ENCODE measurements around the gene GPR146. TPM values are rescaled to one million over a fixed set of nuclear protein-coding genes. Genes with fewer than 3 reads are reported as not detected.
A peak's percentile ranks its signal among the peaks of the same experiment; 100 is the strongest.

The GPR146 gene
- total RNA-seq, 3 donors from 2014 or later, result 24.1 to 56.8 (median 43.6) TPM

DNA sequence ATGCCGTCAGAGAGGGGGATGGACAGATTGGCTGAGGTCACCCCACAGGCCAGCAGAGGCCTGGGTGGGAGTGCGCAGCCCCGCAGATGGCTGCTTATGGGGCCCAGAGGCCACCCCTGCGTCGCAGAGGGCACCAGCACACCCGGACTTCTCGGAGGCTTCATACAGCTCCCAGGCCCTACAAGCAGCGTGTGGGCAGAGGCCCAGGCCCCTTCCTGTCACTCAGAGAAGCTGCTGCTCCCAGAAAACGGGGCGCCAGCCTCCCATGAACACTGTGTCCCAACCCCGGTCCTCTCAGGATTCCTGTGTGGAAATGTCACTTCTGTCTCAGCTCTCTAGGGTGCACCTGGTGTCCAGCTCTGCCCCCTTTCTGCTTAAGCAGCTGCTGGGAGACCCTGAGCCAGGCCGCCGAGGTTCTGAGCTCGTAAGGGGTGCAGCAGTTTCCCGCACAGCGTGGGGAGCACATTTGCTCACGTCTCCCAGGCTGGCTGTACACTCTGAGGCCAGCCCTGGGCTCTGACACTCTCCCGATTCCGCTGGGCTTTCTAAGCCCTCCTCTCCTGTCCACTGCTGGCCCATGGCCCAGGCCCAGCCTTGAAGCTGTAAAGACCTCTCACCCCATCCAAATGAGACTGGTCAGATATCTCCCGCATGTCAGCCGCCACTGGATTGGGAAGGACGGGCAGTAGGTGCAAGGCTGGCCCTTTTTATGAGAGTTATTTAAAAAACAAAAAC is 6.8 kb downstream of the GPR146 start:
- H3K36me3 ChIP-seq, result no peaks in the 10 kb centered on the region

DNA sequence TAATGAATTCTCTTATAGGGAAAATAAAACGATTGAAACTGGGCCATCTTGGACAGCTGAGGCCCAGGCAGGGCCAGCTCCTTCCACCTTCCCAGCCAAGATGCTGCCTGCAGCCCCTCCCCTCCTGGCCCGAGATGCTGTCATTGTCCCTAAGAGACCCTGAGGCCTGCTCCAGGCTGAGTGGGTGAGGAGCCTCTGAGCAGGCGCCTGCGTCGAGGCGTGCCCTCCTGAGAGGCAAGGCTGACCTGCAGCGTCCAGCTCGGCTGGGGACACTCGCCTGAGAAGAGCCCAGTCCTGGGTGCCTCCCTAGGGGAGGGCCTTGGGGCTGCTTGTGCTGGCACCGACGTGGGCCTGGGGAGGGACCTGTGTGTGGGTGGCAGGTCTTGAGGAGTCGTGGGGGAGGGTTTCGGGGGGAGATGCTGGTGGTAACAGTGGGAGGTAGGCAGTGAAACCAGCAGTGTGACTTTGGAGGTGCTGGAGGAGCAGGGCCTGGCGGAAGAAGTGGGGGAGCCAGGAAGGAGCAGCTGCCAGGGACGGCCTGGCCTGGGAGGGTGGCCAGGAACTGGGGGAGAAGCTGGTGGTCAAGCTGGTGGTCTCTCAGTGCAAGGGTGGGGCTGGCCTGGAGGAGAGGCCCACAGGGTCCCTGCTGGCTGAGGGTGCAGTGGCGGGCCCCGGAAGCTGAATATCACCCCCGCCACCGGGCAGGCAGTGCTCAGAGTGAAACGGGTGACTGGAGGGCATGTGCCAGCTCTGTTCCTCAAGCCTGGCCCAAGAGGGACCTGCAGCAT is 7.9 kb downstream of the GPR146 start:
- no peaks in the 10 kb centered on the region for H3K9me3 ChIP-seq
- H3K4me1 ChIP-seq, result peaks cover 14 to 19% of the 10 kb centered on the region in 2 donors
- H3K27me3 ChIP-seq, result no peaks in the 10 kb centered on the region
- no peaks in the 10 kb centered on the region for H3K36me3 ChIP-seq
- H3K27ac ChIP-seq, result peak overlapping the region; percentile 72 to 90
- intact Hi-C loops (cut with DNase I; ENCODE audit: low total_unique reads), result no loop called here
- TF ChIP-seq POLR2AphosphoS5 (IDR thresholded peaks at IDR 0.05), result no peak
- TF ChIP-seq, protein P1, sequence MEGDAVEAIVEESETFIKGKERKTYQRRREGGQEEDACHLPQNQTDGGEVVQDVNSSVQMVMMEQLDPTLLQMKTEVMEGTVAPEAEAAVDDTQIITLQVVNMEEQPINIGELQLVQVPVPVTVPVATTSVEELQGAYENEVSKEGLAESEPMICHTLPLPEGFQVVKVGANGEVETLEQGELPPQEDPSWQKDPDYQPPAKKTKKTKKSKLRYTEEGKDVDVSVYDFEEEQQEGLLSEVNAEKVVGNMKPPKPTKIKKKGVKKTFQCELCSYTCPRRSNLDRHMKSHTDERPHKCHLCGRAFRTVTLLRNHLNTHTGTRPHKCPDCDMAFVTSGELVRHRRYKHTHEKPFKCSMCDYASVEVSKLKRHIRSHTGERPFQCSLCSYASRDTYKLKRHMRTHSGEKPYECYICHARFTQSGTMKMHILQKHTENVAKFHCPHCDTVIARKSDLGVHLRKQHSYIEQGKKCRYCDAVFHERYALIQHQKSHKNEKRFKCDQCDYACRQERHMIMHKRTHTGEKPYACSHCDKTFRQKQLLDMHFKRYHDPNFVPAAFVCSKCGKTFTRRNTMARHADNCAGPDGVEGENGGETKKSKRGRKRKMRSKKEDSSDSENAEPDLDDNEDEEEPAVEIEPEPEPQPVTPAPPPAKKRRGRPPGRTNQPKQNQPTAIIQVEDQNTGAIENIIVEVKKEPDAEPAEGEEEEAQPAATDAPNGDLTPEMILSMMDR (IDR thresholded peaks at IDR 0.05), result no peak
- no peak for DNase-seq (ENCODE audit: low spot score in 2 of 2)
- H3K4me3 ChIP-seq, result peak overlapping the region in 1 of 3 donors; percentile 15

More for the DNA sequence above, 6.8 kb downstream of the GPR146 start:
- no peak overlapping the region for H3K4me3 ChIP-seq
- no peak for DNase-seq (ENCODE audit: low spot score in 2 of 2)
- peak overlapping the region; percentile 72 to 90 for H3K27ac ChIP-seq
- H3K27me3 ChIP-seq, result no peaks in the 10 kb centered on the region
- peaks cover 14 to 19% of the 10 kb centered on the region in 2 donors for H3K4me1 ChIP-seq
- intact Hi-C loops (cut with DNase I; ENCODE audit: low total_unique reads), result no loop called here
- H3K9me3 ChIP-seq, result no peaks in the 10 kb centered on the region
- no peak for TF ChIP-seq POLR2A (IDR thresholded peaks at IDR 0.05)
- TF ChIP-seq, protein P1 (IDR thresholded peaks at IDR 0.05), result no peak
- no peak for TF ChIP-seq POLR2AphosphoS5 (IDR thresholded peaks at IDR 0.05)

DNA sequence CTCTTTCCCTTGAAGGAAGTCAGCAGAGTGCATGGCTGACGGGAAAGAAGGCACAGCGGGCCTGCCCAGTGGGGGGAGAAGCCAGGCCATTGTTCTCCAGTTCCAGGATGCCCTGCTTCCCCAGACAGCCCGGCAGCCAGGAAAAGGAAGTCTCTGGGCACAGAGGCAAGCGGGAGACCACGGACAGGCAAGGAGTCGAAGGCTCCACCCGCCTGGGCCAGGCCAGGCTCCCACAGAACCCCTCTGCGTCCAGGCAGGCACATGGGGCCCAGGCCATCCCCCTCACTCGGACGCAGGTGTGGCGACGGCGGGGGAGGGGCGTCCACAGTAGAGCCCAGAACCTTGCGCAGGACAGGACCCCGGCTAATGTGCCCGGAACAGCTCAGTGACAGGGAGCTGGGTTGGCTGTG is 8.7 kb downstream of the GPR146 start:
- Histone ChIP-seq H3K9me3 (no peaks in the 10 kb centered on the region), H3K27me3 (no peaks in the 10 kb centered on the region), H3K4me1 (peaks cover 14 to 19% of the 10 kb centered on the region in 2 donors), H3K36me3 (no peaks in the 10 kb centered on the region), H3K27ac (peak overlapping the region; percentile 72 to 90), H3K4me3 (no peak overlapping the region)
- no peak for DNase-seq (ENCODE audit: low spot score in 2 of 2)
- TF ChIP-seq POLR2AphosphoS5 (IDR thresholded peaks at IDR 0.05) (peak in 2 of 3 donors; percentile 42 to 69), POLR2A (IDR thresholded peaks at IDR 0.05) (no peak)
- intact Hi-C loops (cut with DNase I; ENCODE audit: low total_unique reads), result no loop called here

DNA sequence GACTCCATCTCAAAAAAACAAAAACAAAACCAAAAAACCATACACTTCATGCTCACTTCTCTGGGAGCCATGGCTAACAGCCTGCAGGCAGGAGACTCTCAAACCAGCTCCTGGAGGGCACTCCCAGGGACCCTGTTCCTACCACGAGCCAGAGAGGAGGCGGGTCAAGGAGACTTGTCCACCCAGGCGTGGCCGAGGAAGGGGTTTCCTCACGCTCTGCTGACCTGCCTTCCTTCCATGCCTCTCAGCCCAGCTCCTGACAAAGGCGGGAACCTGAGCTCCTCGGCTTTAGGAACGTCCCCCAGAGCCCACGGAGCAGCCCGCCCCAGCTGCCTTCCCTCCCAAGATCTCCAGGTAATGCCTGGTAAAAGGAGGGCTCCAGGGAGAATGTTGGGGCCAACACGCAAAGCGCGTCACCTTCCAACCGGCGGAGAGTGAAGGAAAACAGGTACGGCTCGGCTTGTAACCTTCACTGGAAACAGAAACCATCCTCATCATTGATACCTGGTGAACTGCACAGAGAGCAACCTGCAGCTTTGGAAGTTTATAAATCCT is 9.5 kb downstream of the GPR146 start:
- peak overlapping the region; percentile 72 to 90 for H3K27ac ChIP-seq
- DNase-seq (ENCODE audit: low spot score in 2 of 2), result no peak
- no peaks in the 10 kb centered on the region for H3K27me3 ChIP-seq
- H3K36me3 ChIP-seq, result no peaks in the 10 kb centered on the region
- peaks cover 14 to 19% of the 10 kb centered on the region in 2 donors for H3K4me1 ChIP-seq
- TF ChIP-seq, protein P1 (IDR thresholded peaks at IDR 0.05), result no peak
- TF ChIP-seq POLR2AphosphoS5 (IDR thresholded peaks at IDR 0.05), result no peak
- intact Hi-C loops (cut with DNase I; ENCODE audit: low total_unique reads), result no loop called here
- H3K4me3 ChIP-seq, result no peak overlapping the region
- H3K9me3 ChIP-seq, result no peaks in the 10 kb centered on the region

DNA sequence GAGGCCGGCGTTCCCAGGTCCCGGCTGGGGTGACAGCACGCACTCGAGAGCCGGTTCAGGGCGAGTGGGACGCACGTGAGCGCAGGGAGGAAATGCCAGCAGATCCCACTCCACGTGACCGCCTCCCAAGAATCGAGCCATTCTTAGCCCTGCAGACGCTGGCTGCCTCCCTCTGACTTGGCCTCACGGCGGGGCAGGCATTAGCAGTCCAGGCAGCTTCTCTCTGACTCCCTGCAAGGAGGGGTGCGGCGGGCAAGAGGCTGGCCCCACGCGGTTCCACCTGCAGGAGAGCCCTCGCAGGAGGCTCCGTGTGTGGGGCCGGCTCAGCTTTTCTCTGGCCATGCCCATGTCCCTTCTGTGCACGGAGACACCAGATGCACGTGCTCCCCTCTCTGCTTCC is 10.1 kb downstream of the GPR146 start:
- no peak overlapping the region for H3K4me3 ChIP-seq
- no peaks in the 10 kb centered on the region for H3K9me3 ChIP-seq
- DNase-seq (ENCODE audit: low spot score in 2 of 2), result no peak
- intact Hi-C loops (cut with DNase I; ENCODE audit: low total_unique reads), result no loop called here
- no peaks in the 10 kb centered on the region for H3K27me3 ChIP-seq
- peaks cover 14 to 19% of the 10 kb centered on the region in 2 donors for H3K4me1 ChIP-seq
- H3K36me3 ChIP-seq, result no peaks in the 10 kb centered on the region
- no peak for TF ChIP-seq POLR2AphosphoS5 (IDR thresholded peaks at IDR 0.05)
- TF ChIP-seq, protein P1 (IDR thresholded peaks at IDR 0.05), result no peak
- no peak for TF ChIP-seq POLR2A (IDR thresholded peaks at IDR 0.05)
- H3K27ac ChIP-seq, result peak overlapping the region in 1 of 2 donors; percentile 90
